Epithelial cell of proximal tubule (primary cell): ENCODE results near the gene TVP23C. TPM values are rescaled to one million over a fixed set of nuclear protein-coding genes. Genes with fewer than 3 reads are reported as not detected.

Experiments used
- DNase-seq: peaks from one replicate; pipeline ENCODE4 v3.0.0-alpha.2; 2011; ENCODE audit warnings: low read depth
- H3K4me3 ChIP-seq: 2 replicates; pipeline ENCODE4 v1.5.1; 2011; ENCODE audit warnings: low read depth, mild to moderate bottlenecking, low read length
- CTCF ChIP-seq: conservative IDR thresholded peaks from 2 replicates; pipeline ENCODE4 v1.5.1; 2012; ENCODE audit warnings: low read depth, mild to moderate bottlenecking, low read length
- total RNA-seq: library from RNA; depleted of rRNA; stranded (reverse); fragments of >200 nt; gene quantifications from 2 replicates; pipeline ENCODE4 v1.2.3, GENCODE V29; 2015

The TVP23C gene
- total RNA-seq, 1 donor from 2014 or later: 3.3 TPM

- no peak overlapping the region for H3K4me3 ChIP-seq
- TF ChIP-seq CTCF: no peak
- DNase-seq: no peak
Measured at GRCh38 chr17:15479703-15480102, 83.6 kb downstream of the TVP23C start.

GRCh38 chr17:15478845-15479244 is 84.4 kb downstream of the TVP23C start:
- DNase-seq: no peak
- no peak for TF ChIP-seq CTCF

GRCh38 chr17:15475631-15476354 is 87.5 kb downstream of the TVP23C start:
- no peak for TF ChIP-seq CTCF
- H3K4me3 ChIP-seq: no peak overlapping the region
- peak; percentile 16 for DNase-seq

More at GRCh38 chr17:15478845-15479244, 84.4 kb downstream of the TVP23C start:
- no peak overlapping the region for H3K4me3 ChIP-seq

GRCh38 chr17:15472891-15473290 is 90.4 kb downstream of the TVP23C start:
- DNase-seq: no peak
- TF ChIP-seq CTCF: no peak
- no peak overlapping the region for H3K4me3 ChIP-seq

- no peak overlapping the region for H3K4me3 ChIP-seq
- no peak for TF ChIP-seq CTCF
- no peak for DNase-seq
Measured at GRCh38 chr17:15470536-15470935, 92.7 kb downstream of the TVP23C start.

GRCh38 chr17:15469260-15469659 is 94.0 kb downstream of the TVP23C start:
- no peak overlapping the region for H3K4me3 ChIP-seq
- TF ChIP-seq CTCF: no peak
- DNase-seq: no peak

- no peak overlapping the region for H3K4me3 ChIP-seq
- no peak for TF ChIP-seq CTCF
- DNase-seq: no peak
Measured at GRCh38 chr17:15468126-15468525, 95.2 kb downstream of the TVP23C start.
